Breast epithelium (tissue), 4 donors: ENCODE results near the gene IGSF3. TPM values are rescaled to one million over a fixed set of nuclear protein-coding genes. Genes with fewer than 3 reads are reported as not detected.

Source experiments
- DNase-seq, 2 donors: peaks; one replicate each; pipeline ENCODE4 v3.0.0-alpha.2; 2019; ENCODE audit warnings: low spot score in 2 of 2
- H3K27ac ChIP-seq, 2 donors: fragments of 200-600 bp; sonication (generic) in 1 of 2; one replicate each; pipeline ENCODE4 v1.5.1; 2016 to 2019; ENCODE audit warnings: mild to moderate bottlenecking in 1 of 2
- H3K27me3 ChIP-seq, 2 donors: fragments of 200-600 bp; sonication (generic) in 1 of 2; one replicate each; pipeline versions ENCODE4 v1.5.1 to v1.6.0; 2017 to 2019; ENCODE audit warnings: control low read depth in 1 of 2, mild to moderate bottlenecking in 1 of 2
- H3K36me3 ChIP-seq: fragments of 200-600 bp; one replicate; pipeline ENCODE4 v1.5.1; 2019
- H3K4me1 ChIP-seq, 2 donors: fragments of 200-600 bp; sonication (generic); one replicate each; pipeline ENCODE4 v1.5.1; 2016 to 2019; ENCODE audit warnings: control low read depth in 1 of 2
- H3K4me3 ChIP-seq, 3 donors: fragments of 200-600 bp; sonication (generic); 1 replicate in 2 of 3; 2 replicates in 1 of 3; pipeline ENCODE4 v1.5.1; 2016 to 2019; ENCODE audit warnings: mild to moderate bottlenecking in 3 of 3, moderate library complexity in 2 of 3
- H3K9me3 ChIP-seq, 2 donors: fragments of 200-600 bp; sonication (generic) in 1 of 2; one replicate each; pipeline ENCODE4 v1.5.1; 2016 to 2019; ENCODE audit warnings: control low read depth in 1 of 2
- CTCF ChIP-seq, 3 donors: fragments of 450-650 bp; IDR thresholded peaks; one replicate each; pipeline ENCODE4 v1.5.1; 2016 to 2017; ENCODE audit warnings: antibody characterized with exemption in 3 of 3, mild to moderate bottlenecking in 3 of 3, moderate library complexity in 3 of 3
- POLR2A ChIP-seq: fragments of 450-650 bp; IDR thresholded peaks from one replicate; pipeline ENCODE4 v1.6.1; 2016; ENCODE audit warnings: antibody characterized with exemption, mild to moderate bottlenecking, moderate library complexity
- POLR2AphosphoS5 ChIP-seq, 3 donors: sonication (generic); formaldehyde crosslinking; IDR thresholded peaks; one replicate each; pipeline ENCODE4 v1.6.1; 2017; ENCODE audit warnings: antibody characterized with exemption in 3 of 3
- intact Hi-C: fragments of 100-400 bp; cut with DNase I; formaldehyde crosslinking; loops from one replicate; pipeline ENCODE4 v1.15.1; 2023; ENCODE audit warnings: low total_unique reads
- total RNA-seq, 3 donors: library from RNA; depleted of rRNA; stranded (reverse); fragments of >200 nt; gene quantifications; one replicate each; pipeline ENCODE4 v1.1.0, GENCODE V29; 2016

The IGSF3 gene
- total RNA-seq, 3 donors from 2014 or later = 1.1 to 21.6 (median 19.6) TPM

GRCh38 chr1:116574581-116575291 is 92.8 kb downstream of the IGSF3 start:
- H3K36me3 ChIP-seq = no peaks in the 10 kb centered on the region
- no peaks in the 10 kb centered on the region for H3K27me3 ChIP-seq
- peak in 1 of 2 donors; percentile 40 for DNase-seq
- no peak overlapping the region for H3K4me3 ChIP-seq
- no peak overlapping the region for H3K27ac ChIP-seq
- TF ChIP-seq POLR2A (no peak), CTCF (IDR thresholded peaks at IDR 0.05) (peak; percentile 56 to 84 (median 79))
- intact Hi-C loops = loop anchor here (5.0 kb wide), 1 partner anchor 203 kb away; no protein-coding TSS in a partner anchor
- H3K9me3 ChIP-seq = no peaks in the 10 kb centered on the region
- H3K4me1 ChIP-seq = peaks cover 0 to 7% of the 10 kb centered on the region in 2 donors

- intact Hi-C loops = no loop called here
- Histone ChIP-seq H3K4me3 (no peak overlapping the region), H3K27ac (no peak overlapping the region)
Observed at GRCh38 chr1:116573431-116574095, 94.0 kb downstream of the IGSF3 start.

GRCh38 chr1:116572771-116573430 is 94.6 kb downstream of the IGSF3 start:
- TF ChIP-seq POLR2A (no peak), CTCF (IDR thresholded peaks at IDR 0.05) (no peak), POLR2AphosphoS5 (IDR thresholded peaks at IDR 0.05) (no peak)
- DNase-seq = no peak
- H3K36me3 ChIP-seq = no peaks in the 10 kb centered on the region
- no peaks in the 10 kb centered on the region for H3K9me3 ChIP-seq
- no peak overlapping the region for H3K4me3 ChIP-seq
- H3K4me1 ChIP-seq = peaks cover 0 to 7% of the 10 kb centered on the region in 2 donors
- H3K27ac ChIP-seq = no peak overlapping the region
- H3K27me3 ChIP-seq = no peaks in the 10 kb centered on the region
- intact Hi-C loops = no loop called here

More at GRCh38 chr1:116573431-116574095, 94.0 kb downstream of the IGSF3 start:
- Histone ChIP-seq H3K36me3 (no peaks in the 10 kb centered on the region), H3K9me3 (no peaks in the 10 kb centered on the region), H3K27me3 (no peaks in the 10 kb centered on the region), H3K4me1 (peaks cover 0 to 7% of the 10 kb centered on the region in 2 donors)
- DNase-seq = no peak
- no peak for TF ChIP-seq CTCF (IDR thresholded peaks at IDR 0.05)
- no peak for TF ChIP-seq POLR2AphosphoS5 (IDR thresholded peaks at IDR 0.05)
- TF ChIP-seq POLR2A = no peak

GRCh38 chr1:116572099-116572498 is 95.4 kb downstream of the IGSF3 start:
- intact Hi-C loops = no loop called here
- H3K27ac ChIP-seq = no peak overlapping the region
- H3K4me3 ChIP-seq = no peak overlapping the region
- no peaks in the 10 kb centered on the region for H3K27me3 ChIP-seq
- TF ChIP-seq CTCF (IDR thresholded peaks at IDR 0.05) (no peak), POLR2AphosphoS5 (IDR thresholded peaks at IDR 0.05) (no peak), POLR2A (no peak)
- H3K36me3 ChIP-seq = no peaks in the 10 kb centered on the region
- no peak for DNase-seq
- H3K9me3 ChIP-seq = no peaks in the 10 kb centered on the region
- H3K4me1 ChIP-seq = peaks cover 0 to 7% of the 10 kb centered on the region in 2 donors
